Fibroblast of pulmonary artery (primary cell): ENCODE results near the gene TMED10.

Experiments
- DNase-seq: peaks from one replicate; pipeline ENCODE4 v3.0.0-alpha.2; 2010; ENCODE audit warnings: low read depth
- H3K4me3 ChIP-seq: replicated peaks from 2 replicates; pipeline ENCODE4 v1.5.1; 2011; ENCODE audit warnings: low read depth, mild to moderate bottlenecking, control low read depth, low read length, moderate library complexity
- CTCF ChIP-seq: IDR thresholded peaks from 2 replicates; pipeline ENCODE4 v1.5.1; 2011; ENCODE audit warnings: mild to moderate bottlenecking, control low read depth, low read length, inconsistent platforms; ENCODE audit errors: missing control alignments

The TMED10 gene

GRCh38 chr14:75125617-75126016 lies 50.8 kb downstream of the TMED10 start:
- peak overlapping the region; percentile 65 for H3K4me3 ChIP-seq
- DNase-seq, result peak; percentile 76
- TF ChIP-seq CTCF, result no peak

GRCh38 chr14:75123991-75124390 lies 52.4 kb downstream of the TMED10 start:
- no peak overlapping the region for H3K4me3 ChIP-seq
- TF ChIP-seq CTCF, result no peak
- DNase-seq, result peak; percentile 91

- H3K4me3 ChIP-seq, result no peak overlapping the region
- no peak for TF ChIP-seq CTCF
- no peak for DNase-seq
Observed at GRCh38 chr14:75121552-75121951, 54.9 kb downstream of the TMED10 start.

DNA sequence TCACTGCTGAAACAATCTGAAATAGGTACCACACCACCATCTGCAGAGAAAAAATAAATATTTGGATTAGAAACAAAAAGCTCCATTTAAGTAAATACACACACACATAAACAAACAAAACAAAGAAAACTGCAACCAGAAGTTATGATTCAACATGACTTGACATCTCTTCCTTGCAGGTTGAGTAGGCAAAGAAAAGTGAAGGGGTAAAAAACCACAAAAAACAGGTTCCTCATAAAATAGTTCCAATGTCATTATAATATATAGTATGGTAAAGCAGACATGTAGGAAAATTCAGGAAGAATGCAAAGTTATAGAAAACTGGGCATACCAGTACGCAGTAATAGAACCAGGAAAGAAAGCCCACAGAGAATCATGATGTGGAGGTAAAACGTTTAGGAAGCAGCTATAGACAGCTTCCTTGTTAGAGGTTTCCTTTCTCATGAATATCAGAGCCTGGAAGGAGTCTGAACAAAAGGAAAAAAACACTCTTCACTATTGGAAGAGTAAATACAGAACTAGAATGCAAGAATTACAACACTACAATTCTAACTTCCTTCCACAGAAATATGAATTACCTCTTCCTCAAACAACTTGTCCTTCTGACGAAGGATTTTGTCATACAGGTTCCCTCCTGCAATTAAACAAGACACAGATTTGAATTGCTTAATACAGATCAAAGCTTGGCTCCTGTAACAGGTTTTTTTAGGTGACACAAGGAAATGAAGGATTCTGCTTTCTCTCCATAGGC lies 55.7 kb downstream of the TMED10 start:
- no peak for DNase-seq
- no peak for TF ChIP-seq CTCF
- no peak overlapping the region for H3K4me3 ChIP-seq

DNA sequence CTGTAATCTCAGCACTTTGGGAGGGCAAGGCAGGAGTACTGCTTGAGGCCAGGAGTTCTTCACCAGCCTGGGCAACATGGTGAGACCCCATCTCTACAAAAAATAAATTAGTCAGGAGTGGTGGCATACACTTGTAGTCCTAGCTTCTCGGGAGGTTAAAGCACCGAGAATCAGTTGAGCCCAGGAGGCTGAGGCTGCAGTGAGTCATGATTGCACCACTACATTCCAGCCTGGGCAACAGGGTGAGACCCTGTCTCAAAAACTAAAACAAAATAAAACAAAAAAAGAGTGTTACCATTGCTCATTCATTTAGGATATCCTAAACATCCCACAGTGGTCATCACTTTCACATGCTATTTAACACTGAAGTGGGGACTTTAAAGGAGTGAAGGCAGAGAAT lies 57.4 kb downstream of the TMED10 start:
- DNase-seq, result peak; percentile 45
- H3K4me3 ChIP-seq, result no peak overlapping the region
- TF ChIP-seq CTCF, result no peak

GRCh38 chr14:75113932-75114539 lies 62.4 kb downstream of the TMED10 start:
- DNase-seq, result no peak
- no peak for TF ChIP-seq CTCF
- no peak overlapping the region for H3K4me3 ChIP-seq

GRCh38 chr14:75109877-75110276 lies 66.5 kb downstream of the TMED10 start:
- H3K4me3 ChIP-seq, result no peak overlapping the region
- TF ChIP-seq CTCF, result no peak
- DNase-seq, result no peak
